ENCODE data around the gene BPGM. TPM values are rescaled to one million over a fixed set of nuclear protein-coding genes. Genes with fewer than 3 reads are reported as not detected.

BPGM gene
- total and polyA plus RNA-seq, 5 donors from 2014 or later: 14.8 to 30.2 (median 27.0) TPM

DNA sequence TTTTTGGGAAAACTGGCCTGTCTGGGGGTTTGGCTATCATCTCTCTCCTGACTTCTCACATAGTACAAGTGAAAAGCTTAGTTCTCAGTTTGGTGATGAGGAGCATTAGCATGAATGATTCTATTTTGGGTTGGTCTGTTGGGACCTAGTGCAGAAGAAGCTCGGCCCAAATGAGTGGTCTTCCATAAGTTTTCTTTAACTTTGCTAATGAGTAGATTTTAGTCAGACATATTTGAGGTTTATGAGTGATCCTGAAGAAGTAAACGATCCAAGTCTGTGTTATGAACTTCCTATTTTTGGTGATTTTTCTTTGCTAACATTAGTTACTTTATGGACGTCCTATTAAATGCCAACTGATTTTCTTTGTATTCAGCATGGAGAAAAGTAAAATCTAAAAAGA is 81.1 kb downstream of the BPGM start:
- no peak overlapping the region for H3K4me3 Mint-ChIP-seq
- no peaks in the 10 kb centered on the region for H3K36me3 Mint-ChIP-seq
- H3K9me3 Mint-ChIP-seq: peaks cover 0 to 4% (median 0%) of the 10 kb centered on the region in 7 donors
- Histone ChIP-seq H3K9me3 (ENCODE audit: control insufficient read depth in 2 of 2, low read length in 2 of 2) (peaks cover 0 to 4% of the 10 kb centered on the region in 2 experiments), H3K4me3 (ENCODE audit: low read depth, low read length) (no peak overlapping the region), H3K27ac (ENCODE audit: insufficient read depth, low read length, poor library complexity, severe bottlenecking) (no peak overlapping the region), H3K36me3 (ENCODE audit: control insufficient read depth, insufficient read depth, low read length) (no peaks in the 10 kb centered on the region), H3K27me3 (ENCODE audit: control insufficient read depth, insufficient read depth, low read length) (no peaks in the 10 kb centered on the region), H3K4me1 (ENCODE audit: control insufficient read depth, insufficient read depth, low read length, poor library complexity, severe bottlenecking) (no peaks in the 10 kb centered on the region)
- no peak overlapping the region for H3K27ac Mint-ChIP-seq
- H3K27me3 Mint-ChIP-seq: peaks cover 8% of the 10 kb centered on the region
- ATAC-seq (ENCODE audit: low read depth in 2 of 2) (no peak), DNase-seq (no peak)
- H3K4me1 Mint-ChIP-seq: no peaks in the 10 kb centered on the region

Other genes starting within 250 kb of the BPGM start
- gene AKR1B1, start 187.8 kb upstream of the BPGM start, total RNA-seq: 44.6 TPM
- gene AKR1B1, start 187.8 kb upstream of the BPGM start, polyA plus RNA-seq: 100 to 1,000 TPM; 113 to 137 (median 115) TPM
- not detected for gene AKR1B10, start 119.3 kb upstream of the BPGM start, total RNA-seq
- gene AKR1B10, start 119.3 kb upstream of the BPGM start, polyA plus RNA-seq: not detected
- gene AKR1B15, start 97.7 kb upstream of the BPGM start, total RNA-seq: not detected
- gene AKR1B15, start 97.7 kb upstream of the BPGM start, polyA plus RNA-seq: not detected
- gene CALD1, start 132.8 kb downstream of the BPGM start, total RNA-seq: 3.9 TPM
- gene CALD1, start 132.8 kb downstream of the BPGM start, polyA plus RNA-seq: under 1 TPM in 2 of 4 donors, not detected in 2; 0.10 to 0.17 TPM

All from CD4-positive, CD25-positive, alpha-beta regulatory T cell (primary cell).